HG03095 (cell line): Measurements from ENCODE around the gene PANK2.
A peak's percentile ranks its signal among the peaks of the same experiment; 100 is the strongest.
"Not testable (repeated sequence)": the region's sequence is repeated elsewhere in the genome, so short reads cannot be mapped to it uniquely, and the experiment has no call there.

ENCODE experiments used
- ATAC-seq: cut with Tn5 transposase; IDR thresholded peaks from one replicate; pipeline ENCODE4 v1.9.1; 2021; ENCODE audit warnings: moderate library complexity; ENCODE audit not compliant: unreplicated experiment

Gene PANK2

GRCh38 chr20:3869839-3870634 lies 19.1 kb upstream of the PANK2 start:
- no peak for ATAC-seq

GRCh38 chr20:3871550-3872265 lies 17.5 kb upstream of the PANK2 start:
- no peak for ATAC-seq

GRCh38 chr20:3873507-3873906 lies 15.7 kb upstream of the PANK2 start:
- no peak for ATAC-seq

GRCh38 chr20:3874194-3874844 lies 14.9 kb upstream of the PANK2 start:
- ATAC-seq, result no peak

- no peak for ATAC-seq
Observed at GRCh38 chr20:3875378-3875974, 13.7 kb upstream of the PANK2 start.

- no peak for ATAC-seq
Observed at GRCh38 chr20:3876000-3876399, 13.2 kb upstream of the PANK2 start.

GRCh38 chr20:3876676-3877075 lies 12.5 kb upstream of the PANK2 start:
- ATAC-seq, result no peak

- ATAC-seq, result not testable (repeated sequence)
Observed at GRCh38 chr20:3878921-3879274, 10.3 kb upstream of the PANK2 start.

- no peak for ATAC-seq
Observed at GRCh38 chr20:3885715-3886114, 3.5 kb upstream of the PANK2 start.

GRCh38 chr20:3887876-3888620 lies 1.1 kb upstream of the PANK2 start:
- ATAC-seq, result no peak

- ATAC-seq, result peak; percentile 16
Observed at GRCh38 chr20:3889489-3890397, 556 bp downstream of the PANK2 start.

- no peak for ATAC-seq
Observed at GRCh38 chr20:3890398-3890751, 1.2 kb downstream of the PANK2 start.

GRCh38 chr20:3890999-3891929 lies 2.1 kb downstream of the PANK2 start:
- ATAC-seq, result no peak

GRCh38 chr20:3894796-3895195 lies 5.6 kb downstream of the PANK2 start:
- ATAC-seq, result no peak

GRCh38 chr20:3896302-3896701 lies 7.1 kb downstream of the PANK2 start:
- no peak for ATAC-seq

- no peak for ATAC-seq
Observed at GRCh38 chr20:3896853-3897583, 7.8 kb downstream of the PANK2 start.

GRCh38 chr20:3898181-3898580 lies 9.0 kb downstream of the PANK2 start:
- ATAC-seq, result not testable (repeated sequence)

- ATAC-seq, result no peak
Observed at GRCh38 chr20:3898639-3899038, 9.5 kb downstream of the PANK2 start.
